GM13977 (cell line): ENCODE measurements around the gene DPP10.
"Not testable (repeated sequence)": the region's sequence is repeated elsewhere in the genome, so short reads cannot be mapped to it uniquely, and the experiment has no call there.

Experiments used
- DNase-seq: peaks from one replicate; pipeline ENCODE4 v3.0.0; 2012; ENCODE audit warnings: low spot score
- CTCF ChIP-seq: IDR thresholded peaks from 2 replicates; pipeline ENCODE4 v1.5.1; 2012; ENCODE audit warnings: mild to moderate bottlenecking, control low read depth; ENCODE audit not compliant: insufficient read depth; ENCODE audit errors: extremely low read depth, missing control alignments
- in situ Hi-C: fragments of 300-500 bp; cut with MboI; formaldehyde crosslinking; loops from one replicate; pipeline ENCODE4 v1.12.0; 2022; ENCODE audit warnings: low sequenced_read_pairs, low pct_unique_long_range_greater_than_20kb, mixed read lengths, inconsistent platforms; ENCODE audit not compliant: unreplicated experiment

DPP10 gene

DNA sequence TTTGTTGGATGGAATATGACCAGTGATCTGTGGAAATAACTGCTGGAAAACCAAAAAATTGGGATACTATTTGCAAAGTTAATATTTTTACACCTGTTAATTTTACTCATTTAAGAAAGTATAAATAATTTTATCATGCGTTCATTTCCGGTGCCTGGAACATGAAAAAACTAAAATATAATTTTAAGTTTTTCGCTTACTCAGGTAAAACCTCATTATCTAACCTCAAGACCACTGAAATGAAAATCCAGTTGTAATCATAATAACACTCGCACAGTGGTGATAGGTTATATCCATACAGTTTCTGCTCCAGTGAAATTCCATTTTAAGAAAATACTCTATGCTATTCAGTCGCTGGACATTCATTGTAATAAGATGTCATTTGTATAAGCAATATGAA lies 517.9 kb downstream of the DPP10 start:
- no peak for TF ChIP-seq CTCF
- in situ Hi-C loops: no loop called here
- no peak for DNase-seq

- DNase-seq: no peak
- in situ Hi-C loops: no loop called here
- TF ChIP-seq CTCF: no peak
Measured at GRCh38 chr2:114962532-114962931, 520.1 kb downstream of the DPP10 start.

- DNase-seq: no peak
- TF ChIP-seq CTCF: no peak
- in situ Hi-C loops: no loop called here
Measured at GRCh38 chr2:114968748-114969400, 526.4 kb downstream of the DPP10 start.

- DNase-seq, in situ Hi-C loops: not testable (repeated sequence)
Measured at GRCh38 chr2:115004321-115004720, 561.9 kb downstream of the DPP10 start.

DNA sequence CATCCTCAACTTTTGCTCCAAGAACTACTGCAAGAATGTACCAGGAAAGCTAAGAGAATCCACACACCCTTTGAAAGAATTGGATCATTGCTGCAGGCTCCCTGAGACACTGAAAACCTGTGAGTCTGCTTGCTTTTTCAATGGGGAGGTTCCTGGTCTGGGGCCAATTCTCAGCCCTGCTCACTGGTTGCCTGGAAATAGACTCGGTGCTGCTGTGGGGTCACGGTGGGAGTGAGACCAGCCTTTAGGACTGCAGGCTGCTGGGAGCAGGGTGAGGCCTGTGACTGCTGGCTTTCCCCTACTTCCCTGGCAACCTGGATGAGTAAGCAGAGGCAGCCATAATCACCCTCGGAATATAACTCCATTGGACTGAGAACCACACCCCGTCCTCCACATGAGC lies 569.3 kb downstream of the DPP10 start:
- in situ Hi-C loops: no loop called here
- no peak for TF ChIP-seq CTCF
- DNase-seq: no peak

DNA sequence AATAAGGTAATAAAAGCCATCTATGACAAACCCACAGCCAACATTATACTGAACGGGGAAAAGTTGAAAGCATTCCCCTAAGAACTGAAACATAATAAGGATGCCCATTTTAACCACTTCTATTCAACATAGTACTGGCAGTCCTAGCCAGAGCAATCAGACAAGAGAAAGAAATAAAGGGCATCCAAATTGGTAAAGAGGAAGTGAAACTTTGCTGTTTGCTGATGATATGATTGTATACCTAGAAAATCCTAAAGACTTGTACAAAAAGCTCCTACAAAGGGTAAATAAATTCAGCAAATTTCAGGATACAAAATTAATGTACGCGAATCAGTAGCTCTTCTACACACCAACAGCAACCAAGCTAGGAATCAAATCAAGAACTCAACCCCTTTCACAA lies 579.6 kb downstream of the DPP10 start:
- in situ Hi-C loops, DNase-seq: not testable (repeated sequence)

- TF ChIP-seq CTCF: no peak
- DNase-seq: no peak
- in situ Hi-C loops: no loop called here
Measured at GRCh38 chr2:115034801-115035200, 592.4 kb downstream of the DPP10 start.

GRCh38 chr2:115036818-115037217 lies 594.4 kb downstream of the DPP10 start:
- in situ Hi-C loops: no loop called here
- TF ChIP-seq CTCF: no peak
- DNase-seq: no peak
